Breast epithelium (tissue), 3 donors: ENCODE results near the gene SSB.

ENCODE experiments used
- CTCF ChIP-seq, 3 donors: fragments of 450-650 bp; IDR thresholded peaks; one replicate each; pipeline ENCODE4 v1.5.1; 2016 to 2017; ENCODE audit warnings: antibody characterized with exemption in 3 of 3, mild to moderate bottlenecking in 3 of 3, moderate library complexity in 3 of 3
- POLR2A ChIP-seq: fragments of 450-650 bp; IDR thresholded peaks from one replicate; pipeline ENCODE4 v1.6.1; 2016; ENCODE audit warnings: antibody characterized with exemption, mild to moderate bottlenecking, moderate library complexity
- POLR2AphosphoS5 ChIP-seq, 3 donors: sonication (generic); formaldehyde crosslinking; IDR thresholded peaks; one replicate each; pipeline ENCODE4 v1.6.1; 2017; ENCODE audit warnings: antibody characterized with exemption in 3 of 3

GRCh38 chr2:169828141-169828811 is 29.6 kb downstream of the SSB start:
- TF ChIP-seq POLR2AphosphoS5 (IDR thresholded peaks at IDR 0.05) (no peak), CTCF (IDR thresholded peaks at IDR 0.05) (no peak), POLR2A (no peak)
